NCI-H2227 (cell line): ENCODE results near the gene NUP210L.

ENCODE experiments used
- DNase-seq: peaks from one replicate; lab custom pipeline; 2025; ENCODE audit not compliant: unreplicated experiment; lab: John Stamatoyannopoulos, UW

The NUP210L gene

GRCh38 chr1:154154534-154155191, at the start of gene NUP210L:
Gene NUP210L (minus strand): TSS chr1:154155073.
- no peak for DNase-seq

GRCh38 chr1:154199563-154199879, 44.6 kb upstream of the NUP210L start:
- DNase-seq = no peak

GRCh38 chr1:154198756-154199562, 44.1 kb upstream of the NUP210L start:
- DNase-seq = peak; percentile 81

GRCh38 chr1:154193821-154194220, 38.9 kb upstream of the NUP210L start:
- DNase-seq = no peak

GRCh38 chr1:154192476-154192875, 37.6 kb upstream of the NUP210L start:
- no peak for DNase-seq

GRCh38 chr1:154191990-154192461, 37.2 kb upstream of the NUP210L start, which contains the start of gene TPM3:
Gene TPM3 (minus strand): TSS chr1:154192100. CDS start chr1:154192018, 82 bp downstream.
- no peak for DNase-seq

- no peak for DNase-seq
These were observed 35.7 kb upstream of the NUP210L start for GRCh38 chr1:154190550-154190949.

- DNase-seq = no peak
These were observed 32.1 kb upstream of the NUP210L start for GRCh38 chr1:154186852-154187501.

GRCh38 chr1:154186177-154186576, 31.3 kb upstream of the NUP210L start:
- DNase-seq = no peak

- DNase-seq = peak; percentile 99
These were observed 28.4 kb upstream of the NUP210L start for GRCh38 chr1:154183046-154183915.

- peak; percentile 71 for DNase-seq
These were observed 27.6 kb upstream of the NUP210L start for GRCh38 chr1:154182344-154183045.

GRCh38 chr1:154181944-154182343, 27.1 kb upstream of the NUP210L start:
- DNase-seq = no peak

GRCh38 chr1:154179946-154180687, 25.2 kb upstream of the NUP210L start:
- DNase-seq = no peak

- no peak for DNase-seq
These were observed 24.3 kb upstream of the NUP210L start for GRCh38 chr1:154178911-154179811.

GRCh38 chr1:154178013-154178412, 23.1 kb upstream of the NUP210L start:
- DNase-seq = no peak

GRCh38 chr1:154176337-154176736, 21.5 kb upstream of the NUP210L start:
- DNase-seq = no peak

GRCh38 chr1:154174654-154175053, 19.8 kb upstream of the NUP210L start:
- DNase-seq = no peak

GRCh38 chr1:154171880-154172279, 17.0 kb upstream of the NUP210L start:
- no peak for DNase-seq

GRCh38 chr1:154171223-154171583, 16.3 kb upstream of the NUP210L start:
- no peak for DNase-seq
